Astrocyte of the cerebellum (primary cell): Measurements from ENCODE around the gene TMPO.
A peak's percentile ranks its signal among the peaks of the same experiment; 100 is the strongest.
"Not testable (repeated sequence)": the region's sequence is repeated elsewhere in the genome, so short reads cannot be mapped to it uniquely, and the experiment has no call there.

Experiments used
- DNase-seq: peaks from one replicate; pipeline ENCODE4 v3.0.0-alpha.2; 2011; ENCODE audit warnings: low read depth
- H3K4me3 ChIP-seq: 2 replicates; pipeline ENCODE4 v1.5.1; 2011; ENCODE audit warnings: mild to moderate bottlenecking, low read depth, low read length, moderate library complexity
- CTCF ChIP-seq: IDR thresholded peaks from 2 replicates; pipeline ENCODE4 v1.5.1; 2012; ENCODE audit warnings: low read length, low read depth, moderate library complexity, mild to moderate bottlenecking; ENCODE audit errors: missing control alignments
- in situ Hi-C: cut with HindIII; loops from 2 replicates; pipeline ENCODE4 v1.10.0; 2017; ENCODE audit warnings: low sequenced_read_pairs

The TMPO gene

GRCh38 chr12:98559666-98560065 is 44.3 kb downstream of the TMPO start:
- no peak for DNase-seq
- in situ Hi-C loops, result no loop called here

GRCh38 chr12:98561846-98562245 is 46.5 kb downstream of the TMPO start:
- no peak for TF ChIP-seq CTCF
- in situ Hi-C loops, result no loop called here
- DNase-seq, result no peak
- H3K4me3 ChIP-seq, result no peak overlapping the region

More at GRCh38 chr12:98559666-98560065, 44.3 kb downstream of the TMPO start:
- H3K4me3 ChIP-seq, result no peak overlapping the region
- no peak for TF ChIP-seq CTCF

GRCh38 chr12:98572010-98572409 is 56.6 kb downstream of the TMPO start:
- in situ Hi-C loops, result no loop called here

GRCh38 chr12:98574110-98574509 is 58.7 kb downstream of the TMPO start:
- in situ Hi-C loops, result no loop called here
- DNase-seq, result no peak
- no peak overlapping the region for H3K4me3 ChIP-seq
- no peak for TF ChIP-seq CTCF

More at GRCh38 chr12:98572010-98572409, 56.6 kb downstream of the TMPO start:
- H3K4me3 ChIP-seq, result no peak overlapping the region
- peak; percentile 45 for TF ChIP-seq CTCF
- no peak for DNase-seq

- TF ChIP-seq CTCF, result no peak
- H3K4me3 ChIP-seq, result no peak overlapping the region
- in situ Hi-C loops, result no loop called here
- no peak for DNase-seq
These were observed 59.6 kb downstream of the TMPO start for GRCh38 chr12:98575013-98575412.

GRCh38 chr12:98576795-98577194 is 61.4 kb downstream of the TMPO start:
- DNase-seq, in situ Hi-C loops, H3K4me3 ChIP-seq: not testable (repeated sequence)

GRCh38 chr12:98578392-98578791 is 63.0 kb downstream of the TMPO start:
- no peak overlapping the region for H3K4me3 ChIP-seq
- TF ChIP-seq CTCF, result no peak
- no peak for DNase-seq
- in situ Hi-C loops, result no loop called here
